K562 (cell line): ENCODE measurements around the gene PLXND1. TPM values are rescaled to one million over a fixed set of nuclear protein-coding genes. Genes with fewer than 3 reads are reported as not detected.

ENCODE experiments used
- ATAC-seq: fragments of 200-7000 bp; cut with Tn5 transposase; 3 replicates; pipeline ENCODE4 v1.9.1; 2020; ENCODE audit warnings: moderate library complexity
- BruUV-seq: library from RNA; stranded (reverse); fragments of 400-500 nt; replicated peaks from 2 replicates; lab custom pipeline; 2021; lab: Mats Ljungman, UMichigan
- CTCF ChIA-PET: fragments of 300-600 bp; formaldehyde crosslinking; extraction: SDS; loops from one replicate; lab custom pipeline; 2021; ENCODE audit warnings: low intra/inter-chr PET ratio; lab: Yijun Ruan, JAX
- POLR2A ChIA-PET: fragments of 300-600, 350-650 bp; sonication (Branson Sonifier 250); formaldehyde crosslinking; extraction: SDS; loops from one replicate; lab custom pipeline; 2021; ENCODE audit warnings: antibody characterized with exemption, inconsistent platforms; lab: Yijun Ruan, JAX
- DNase-seq, 4 experiments: peaks; one replicate each; pipeline versions ENCODE4 v3.0.0 to v3.0.0-alpha.2; 2011 to 2018; ENCODE audit warnings: low spot score in 3 of 4, mixed read lengths in 3 of 4; ENCODE audit errors: extremely low read depth in 1 of 4
- FAIRE-seq: peaks from 2 replicates; lab custom pipeline; 2011; peaks lifted over from hg19 to GRCh38; lab: Jason Lieb, UNC
- H2AFZ ChIP-seq: 2 replicates; pipeline ENCODE4 v1.6.0; 2011; ENCODE audit warnings: low read depth, low read length, control low read depth, inconsistent platforms
- H3K27ac ChIP-seq: fragments of 200-600 bp; 3 replicates; pipeline ENCODE4 v1.8.0; 2011; ENCODE audit warnings: low read depth, mild to moderate bottlenecking, control low read depth, inconsistent platforms, low read length, moderate library complexity, mixed read lengths; ENCODE audit errors: extremely low read depth
- H3K27me3 ChIP-seq, 2 experiments: fragments of 300-600 bp in 1 of 2; 2 replicates in 1 of 2; 3 replicates in 1 of 2; pipeline versions ENCODE4 v1.6.0 to v1.8.0; 2011; ENCODE audit warnings: inconsistent platforms in 2 of 2, low read length in 2 of 2, mild to moderate bottlenecking in 1 of 2, mixed read lengths in 1 of 2, moderate library complexity in 1 of 2; ENCODE audit not compliant: control insufficient read depth in 2 of 2, insufficient read depth in 2 of 2
- H3K36me3 ChIP-seq: fragments of 300-600 bp; 3 replicates; pipeline ENCODE4 v1.8.0; 2011; ENCODE audit warnings: mild to moderate bottlenecking, low read length, inconsistent platforms; ENCODE audit not compliant: control insufficient read depth, insufficient read depth
- H3K4me1 ChIP-seq, 2 experiments: fragments of 200-600 bp in 1 of 2; replicated peaks in 1 of 2; 2 replicates in 1 of 2; 3 replicates in 1 of 2; pipeline versions ENCODE4 v1.5.1 to v1.8.0; 2011; ENCODE audit warnings: inconsistent platforms in 2 of 2, low read length in 2 of 2, mild to moderate bottlenecking in 1 of 2, mixed read lengths in 1 of 2, moderate library complexity in 1 of 2; ENCODE audit not compliant: control insufficient read depth in 2 of 2, insufficient read depth in 2 of 2
- H3K4me2 ChIP-seq: 2 replicates; pipeline ENCODE4 v1.6.1; 2011; ENCODE audit warnings: low read length, control low read depth, inconsistent platforms, mixed read lengths; ENCODE audit not compliant: insufficient read depth
- H3K4me3 ChIP-seq: fragments of 200-600 bp; sonication (generic), shearing (Covaris generic); 2 replicates; pipeline ENCODE4 v1.5.1; 2016; ENCODE audit warnings: control low read depth, inconsistent platforms
- H3K79me2 ChIP-seq: fragments of 200-600 bp; 3 replicates; pipeline ENCODE4 v1.8.0; 2011; ENCODE audit warnings: low read length, inconsistent platforms; ENCODE audit not compliant: control insufficient read depth, insufficient read depth
- H3K9ac ChIP-seq, 2 experiments: 2 replicates each; pipeline versions ENCODE4 v1.6.0 to v1.6.1; 2011; ENCODE audit warnings: low read depth in 2 of 2, low read length in 2 of 2, control low read depth in 1 of 2, inconsistent platforms in 1 of 2, mild to moderate bottlenecking in 1 of 2, mixed read lengths in 1 of 2; ENCODE audit not compliant: insufficient read depth in 1 of 2
- H3K9me1 ChIP-seq: one replicate; pipeline ENCODE4 v1.6.0; 2011; ENCODE audit warnings: inconsistent platforms, mild to moderate bottlenecking, low read length, moderate library complexity; ENCODE audit not compliant: control insufficient read depth, insufficient read depth
- H3K9me3 ChIP-seq: replicated peaks from 2 replicates; pipeline ENCODE4 v1.5.1; 2011; ENCODE audit warnings: low read depth, low read length, inconsistent platforms; ENCODE audit not compliant: control insufficient read depth, insufficient read depth
- H4K20me1 ChIP-seq: replicated peaks from 2 replicates; pipeline ENCODE4 v1.6.1; 2011; ENCODE audit warnings: low read length, inconsistent platforms, mixed read lengths; ENCODE audit not compliant: control insufficient read depth, insufficient read depth
- BRD4 ChIP-seq: fragments of 200-600 bp; sonication (generic); IDR thresholded peaks from 2 replicates; pipeline ENCODE4 v1.6.1; 2017; ENCODE audit warnings: inconsistent platforms
- FOXK2 ChIP-seq, 2 experiments: fragments of 450-650 bp; IDR thresholded peaks in 1 of 2; conservative IDR thresholded peaks in 1 of 2; 2 replicates each; pipeline ENCODE4 v1.6.1; 2016; ENCODE audit warnings: low read depth in 2 of 2, mild to moderate bottlenecking in 1 of 2
- SIN3A ChIP-seq, 2 experiments: fragments of 150-350 bp in 1 of 2; IDR thresholded peaks; 2 replicates each; pipeline ENCODE4 v1.6.1; 2011 to 2016; ENCODE audit warnings: borderline replicate concordance in 2 of 2, low read depth in 2 of 2, low read length in 2 of 2, mild to moderate bottlenecking in 2 of 2, moderate library complexity in 2 of 2; ENCODE audit not compliant: control insufficient read depth in 1 of 2
- TRIM28 ChIP-seq: fragments of 450-650 bp; IDR thresholded peaks from 2 replicates; pipeline ENCODE4 v1.6.1; 2017
- ZNF696 ChIP-seq: fragments of 250-450 bp; sonication (Bioruptor Pico); conservative IDR thresholded peaks from 2 replicates; pipeline ENCODE4 v1.4.0; 2020; ENCODE audit warnings: mild to moderate bottlenecking, moderate library complexity
- WGBS: fragments of 100-300 bp; shearing (Covaris generic); methylation state at CpG from one replicate; pipeline ENCODE4 v1.1.6; 2016; ENCODE audit warnings: low coverage, mixed read lengths; ENCODE audit not compliant: insufficient coverage; ENCODE audit errors: missing lambda C conversion rate; 5-methylcytosine and 5-hydroxymethylcytosine counted together
- in situ Hi-C: fragments of 300-500 bp; cut with MboI; formaldehyde crosslinking; loops from 4 replicates; pipeline ENCODE4 v1.15.0; 2018; ENCODE audit warnings: inconsistent platforms, mixed read lengths
- intact Hi-C: fragments of 100-400 bp; cut with micrococcal nuclease; formaldehyde crosslinking; loops from 2 replicates; pipeline ENCODE4 v1.14.2; 2022
- polyA plus RNA-seq, 8 experiments: library from polyadenylated mRNA; depleted of rRNA in 4 of 8; stranded (reverse) in 5 of 8; unstranded in 3 of 8; fragments of >200 nt; fragmentation: Nextera tagmentation in 2 of 8; fragmentation: Illumina TruSeq in 1 of 8; extraction: Ambion mirVana in 2 of 8; extraction: Trizol in 1 of 8; gene quantifications; 2 replicates each; pipeline versions ENCODE4 v1.2.1 to v1.2.3, GENCODE V29; 2011 to 2014; ENCODE audit warnings: inconsistent platforms in 1 of 8, missing spikeins in 1 of 8
- total RNA-seq, 7 experiments: library from RNA; depleted of rRNA in 6 of 7; stranded (reverse); fragments of >200 nt in 6 of 7; fragmentation: Illumina TruSeq in 2 of 7; extraction: Trizol in 2 of 7; gene quantifications; 2 replicates each; pipeline versions ENCODE4 v1.2.1 to v1.2.3, GENCODE V29; 2011 to 2021; ENCODE audit warnings: low replicate concordance in 1 of 7
- TF ChIP-seq, protein P1 (sequence below), 2 experiments: IDR thresholded peaks; 2 replicates each; pipeline ENCODE4 v1.6.1; 2011; ENCODE audit warnings: borderline replicate concordance in 1 of 2, control low read depth in 1 of 2, low read depth in 1 of 2, low read length in 1 of 2, mild to moderate bottlenecking in 1 of 2, mixed read lengths in 1 of 2, moderate library complexity in 1 of 2; ENCODE audit not compliant: insufficient read depth in 1 of 2, insufficient read length in 1 of 2, poor library complexity in 1 of 2, severe bottlenecking in 1 of 2; ENCODE audit errors: extremely low read depth in 1 of 2
- TF ChIP-seq, protein P2 (sequence below): fragments of 250-450 bp; sonication (Bioruptor Pico); IDR thresholded peaks from 2 replicates; pipeline ENCODE4 v1.6.1; 2021; ENCODE audit warnings: mild to moderate bottlenecking
- TF ChIP-seq, protein P3 (sequence below): sonication (generic); formaldehyde crosslinking; IDR thresholded peaks from 2 replicates; pipeline ENCODE4 v1.8.1; 2023; ENCODE audit warnings: mild to moderate bottlenecking, missing genetic modification reagents

Gene PLXND1
- total and polyA plus RNA-seq, 9 of the 15 experiments (the other 6 are each of a cell fraction or from before 2014, with no cell fraction given), result 0.34 to 28.8 (median 14.0) TPM

DNA sequence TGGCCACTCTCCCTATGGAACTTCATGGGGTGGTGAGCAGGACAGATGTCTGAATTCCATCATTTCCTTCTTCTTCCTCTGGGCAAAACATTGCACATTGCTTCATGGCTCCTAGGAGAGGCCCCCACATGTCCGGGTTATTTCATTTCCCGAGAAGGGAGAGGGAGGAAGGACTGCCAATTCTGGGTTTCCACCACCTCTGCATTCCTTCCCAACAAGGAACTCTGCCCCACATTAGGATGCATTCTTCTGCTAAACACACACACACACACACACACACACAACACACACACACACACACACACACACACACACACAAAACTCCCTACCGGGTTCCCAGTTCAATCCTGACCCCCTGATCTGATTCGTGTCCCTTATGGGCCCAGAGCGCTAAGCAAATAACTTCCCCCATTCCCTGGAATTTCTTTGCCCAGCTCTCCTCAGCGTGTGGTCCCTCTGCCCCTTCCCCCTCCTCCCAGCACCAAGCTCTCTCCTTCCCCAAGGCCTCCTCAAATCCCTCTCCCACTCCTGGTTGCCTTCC is 76.2 kb downstream of the PLXND1 start (continued):
- TF ChIP-seq, protein P1, sequence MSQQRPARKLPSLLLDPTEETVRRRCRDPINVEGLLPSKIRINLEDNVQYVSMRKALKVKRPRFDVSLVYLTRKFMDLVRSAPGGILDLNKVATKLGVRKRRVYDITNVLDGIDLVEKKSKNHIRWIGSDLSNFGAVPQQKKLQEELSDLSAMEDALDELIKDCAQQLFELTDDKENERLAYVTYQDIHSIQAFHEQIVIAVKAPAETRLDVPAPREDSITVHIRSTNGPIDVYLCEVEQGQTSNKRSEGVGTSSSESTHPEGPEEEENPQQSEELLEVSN (IDR thresholded peaks at IDR 0.05; ENCODE audit: borderline replicate concordance in 1 of 2, extremely low read depth in 1 of 2, insufficient read depth in 1 of 2, insufficient read length in 1 of 2, low read depth in 1 of 2, low read length in 1 of 2, poor library complexity in 1 of 2, severe bottlenecking in 1 of 2), result no peak
- no peak for TF ChIP-seq FOXK2 (conservative IDR thresholded peaks at IDR 0.05 in 1 of 2, IDR thresholded peaks at IDR 0.05 in 1 of 2; ENCODE audit: low read depth in 2 of 2)

DNA sequence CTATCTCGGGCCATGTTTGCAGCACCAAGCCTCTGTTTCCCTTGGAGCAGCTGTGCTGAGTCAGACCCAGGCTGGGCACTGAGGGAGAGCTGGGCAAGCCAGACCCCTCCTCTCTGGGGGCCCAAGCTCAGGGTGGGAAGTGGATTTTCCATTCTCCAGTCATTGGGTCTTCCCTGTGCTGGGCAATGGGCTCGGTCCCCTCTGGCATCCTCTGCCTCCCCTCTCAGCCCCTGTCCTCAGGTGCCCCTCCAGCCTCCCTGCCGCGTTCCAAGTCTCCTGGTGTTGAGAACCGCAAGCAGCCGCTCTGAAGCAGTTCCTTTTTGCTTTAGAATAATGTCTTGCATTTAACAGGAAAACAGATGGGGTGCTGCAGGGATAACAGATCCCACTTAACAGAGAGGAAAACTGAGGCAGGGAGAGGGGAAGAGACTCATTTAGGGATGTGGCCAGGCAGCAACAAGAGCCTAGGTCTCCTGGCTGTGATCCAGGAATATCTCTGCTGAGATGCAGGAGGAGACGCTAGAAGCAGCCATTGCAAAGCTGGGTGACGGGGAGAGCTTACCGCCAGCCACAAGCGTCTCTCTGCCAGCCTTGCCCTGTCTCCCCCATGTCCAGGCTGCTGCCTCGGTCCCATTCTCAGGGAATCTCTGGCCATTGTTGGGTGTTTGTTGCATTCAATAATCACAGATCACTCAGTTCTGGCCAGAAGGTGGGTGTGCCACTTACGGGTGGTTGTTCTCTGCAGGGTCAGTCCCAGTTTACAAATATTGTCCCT is 76.9 kb downstream of the PLXND1 start:
- Histone ChIP-seq H3K36me3 (no peaks in the 10 kb centered on the region), H3K79me2 (no peaks in the 10 kb centered on the region), H3K4me2 (no peak overlapping the region), H3K27me3 (peaks cover 4 to 26% of the 10 kb centered on the region in 2 experiments; a peak in 2 of 5 replicates), H2AFZ (no peak overlapping the region), H3K9me3 (no peaks in the 10 kb centered on the region), H3K4me3 (no peak overlapping the region), H3K9me1 (no peaks in the 10 kb centered on the region), H3K27ac (no peak overlapping the region), H4K20me1 (no peaks in the 10 kb centered on the region), H3K4me1 (peaks cover 0 to 7% of the 10 kb centered on the region in 2 experiments; a peak in 2 of 5 replicates), H3K9ac (no peak overlapping the region; a peak in 1 of 4 replicates)
- DNase-seq, result no peak
- ChIA-PET CTCF (no interaction called here), POLR2A (no interaction called here)
- in situ Hi-C loops (no loop called here), intact Hi-C loops (no loop called here)
- WGBS, result 11% methylated on average over 7 of the region's 12 CpGs
- FAIRE-seq, result no peak
- ATAC-seq, result no peak
- no TSS peak for BruUV-seq
- TF ChIP-seq ZNF696 (CRISPR knock-in tag), result no peak
- no peak for TF ChIP-seq SIN3A (IDR thresholded peaks at IDR 0.05; ENCODE audit: borderline replicate concordance in 2 of 2, control insufficient read depth in 1 of 2, low read depth in 2 of 2, low read length in 2 of 2)
- TF ChIP-seq TRIM28, result no peak
- TF ChIP-seq, protein P2, sequence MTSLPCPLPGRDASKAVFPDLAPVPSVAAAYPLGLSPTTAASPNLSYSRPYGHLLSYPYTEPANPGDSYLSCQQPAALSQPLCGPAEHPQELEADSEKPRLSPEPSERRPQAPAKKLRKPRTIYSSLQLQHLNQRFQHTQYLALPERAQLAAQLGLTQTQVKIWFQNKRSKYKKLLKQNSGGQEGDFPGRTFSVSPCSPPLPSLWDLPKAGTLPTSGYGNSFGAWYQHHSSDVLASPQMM, result no peak
- no peak for TF ChIP-seq BRD4
- TF ChIP-seq, protein P3, sequence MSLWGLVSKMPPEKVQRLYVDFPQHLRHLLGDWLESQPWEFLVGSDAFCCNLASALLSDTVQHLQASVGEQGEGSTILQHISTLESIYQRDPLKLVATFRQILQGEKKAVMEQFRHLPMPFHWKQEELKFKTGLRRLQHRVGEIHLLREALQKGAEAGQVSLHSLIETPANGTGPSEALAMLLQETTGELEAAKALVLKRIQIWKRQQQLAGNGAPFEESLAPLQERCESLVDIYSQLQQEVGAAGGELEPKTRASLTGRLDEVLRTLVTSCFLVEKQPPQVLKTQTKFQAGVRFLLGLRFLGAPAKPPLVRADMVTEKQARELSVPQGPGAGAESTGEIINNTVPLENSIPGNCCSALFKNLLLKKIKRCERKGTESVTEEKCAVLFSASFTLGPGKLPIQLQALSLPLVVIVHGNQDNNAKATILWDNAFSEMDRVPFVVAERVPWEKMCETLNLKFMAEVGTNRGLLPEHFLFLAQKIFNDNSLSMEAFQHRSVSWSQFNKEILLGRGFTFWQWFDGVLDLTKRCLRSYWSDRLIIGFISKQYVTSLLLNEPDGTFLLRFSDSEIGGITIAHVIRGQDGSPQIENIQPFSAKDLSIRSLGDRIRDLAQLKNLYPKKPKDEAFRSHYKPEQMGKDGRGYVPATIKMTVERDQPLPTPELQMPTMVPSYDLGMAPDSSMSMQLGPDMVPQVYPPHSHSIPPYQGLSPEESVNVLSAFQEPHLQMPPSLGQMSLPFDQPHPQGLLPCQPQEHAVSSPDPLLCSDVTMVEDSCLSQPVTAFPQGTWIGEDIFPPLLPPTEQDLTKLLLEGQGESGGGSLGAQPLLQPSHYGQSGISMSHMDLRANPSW (CRISPR knock-in tag), result no peak
